HK-2 (cell line): ENCODE measurements around the gene OR52A1.
A peak's percentile ranks its signal among the peaks of the same experiment; 100 is the strongest.

ENCODE experiments used
- DNase-seq: peaks from one replicate; pipeline ENCODE4 v3.0.0-alpha.2; 2018; ENCODE audit not compliant: unreplicated experiment

OR52A1 gene

DNA sequence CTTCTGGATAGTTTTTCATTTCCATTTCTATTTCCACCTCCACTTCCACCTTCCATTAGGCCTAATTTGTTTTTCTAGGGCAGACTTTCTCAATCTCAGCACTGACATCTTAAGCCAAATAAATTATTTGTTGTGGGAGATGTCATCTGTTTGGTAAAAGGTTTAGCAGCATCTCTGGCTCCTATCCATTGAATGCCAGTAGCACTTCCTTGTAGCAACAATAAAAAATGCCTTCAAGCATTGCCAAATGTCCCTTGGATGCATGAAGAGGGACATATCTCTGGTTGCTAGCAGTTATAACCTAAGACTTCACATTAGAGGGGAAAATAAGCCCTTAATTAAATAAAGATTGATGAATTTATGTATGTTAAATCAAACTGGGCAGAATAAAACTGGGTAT is 18.3 kb downstream of the OR52A1 start:
- DNase-seq: no peak

DNA sequence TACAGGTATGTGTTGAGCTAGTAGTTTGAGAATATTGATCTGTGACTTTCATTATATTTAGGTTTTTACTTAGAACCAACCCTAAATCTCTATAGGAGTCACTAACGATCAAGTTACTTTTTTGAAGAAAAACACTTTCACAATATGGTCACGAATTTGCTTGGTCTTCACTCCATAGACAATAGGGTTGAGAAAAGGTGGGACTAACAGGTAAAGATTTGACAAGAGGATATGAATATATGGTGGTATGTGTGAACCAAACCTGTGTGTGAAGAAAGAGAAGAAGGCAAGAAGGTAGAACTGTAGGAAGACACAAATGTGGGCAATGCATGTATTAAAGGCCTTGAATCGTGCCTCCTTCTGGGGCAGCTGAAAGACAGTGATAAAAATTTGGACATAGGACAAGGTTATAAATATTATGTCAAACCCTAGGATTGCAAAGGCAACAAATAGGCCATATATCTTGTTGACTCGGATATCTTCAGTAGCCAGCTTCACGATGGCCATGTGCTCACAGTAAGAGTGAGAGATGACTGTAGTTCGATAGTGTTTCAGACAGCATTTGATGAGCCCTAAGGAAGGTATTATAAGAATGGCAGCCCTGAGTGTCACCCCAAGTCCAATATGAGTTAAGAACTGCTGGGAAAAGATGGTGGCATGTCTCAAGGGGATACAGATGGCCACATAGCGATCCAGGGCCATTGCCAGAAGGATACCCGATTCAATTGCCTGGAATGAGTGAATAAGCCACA is 22.8 kb downstream of the OR52A1 start:
- no peak for DNase-seq

DNA sequence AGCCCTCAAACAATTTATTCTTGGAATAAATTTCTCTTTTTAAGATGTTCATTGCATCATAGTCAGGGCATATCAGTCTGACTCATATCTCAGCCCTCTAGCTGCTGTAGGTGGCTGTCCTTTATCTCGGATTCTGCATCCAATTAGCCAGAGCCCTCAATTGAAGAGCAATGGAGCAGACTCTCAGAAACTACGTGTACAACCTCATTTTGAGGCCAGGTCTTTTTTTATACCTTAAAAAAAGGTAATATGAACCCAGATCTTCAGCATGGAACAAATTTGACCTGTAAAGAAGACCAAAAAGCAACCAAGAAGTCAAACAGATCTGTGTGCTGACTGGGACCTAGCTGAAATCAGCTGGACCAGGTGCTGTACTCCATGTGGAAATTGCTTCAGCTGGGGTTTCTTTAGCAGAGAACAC is 25.1 kb downstream of the OR52A1 start:
- DNase-seq: no peak

DNA sequence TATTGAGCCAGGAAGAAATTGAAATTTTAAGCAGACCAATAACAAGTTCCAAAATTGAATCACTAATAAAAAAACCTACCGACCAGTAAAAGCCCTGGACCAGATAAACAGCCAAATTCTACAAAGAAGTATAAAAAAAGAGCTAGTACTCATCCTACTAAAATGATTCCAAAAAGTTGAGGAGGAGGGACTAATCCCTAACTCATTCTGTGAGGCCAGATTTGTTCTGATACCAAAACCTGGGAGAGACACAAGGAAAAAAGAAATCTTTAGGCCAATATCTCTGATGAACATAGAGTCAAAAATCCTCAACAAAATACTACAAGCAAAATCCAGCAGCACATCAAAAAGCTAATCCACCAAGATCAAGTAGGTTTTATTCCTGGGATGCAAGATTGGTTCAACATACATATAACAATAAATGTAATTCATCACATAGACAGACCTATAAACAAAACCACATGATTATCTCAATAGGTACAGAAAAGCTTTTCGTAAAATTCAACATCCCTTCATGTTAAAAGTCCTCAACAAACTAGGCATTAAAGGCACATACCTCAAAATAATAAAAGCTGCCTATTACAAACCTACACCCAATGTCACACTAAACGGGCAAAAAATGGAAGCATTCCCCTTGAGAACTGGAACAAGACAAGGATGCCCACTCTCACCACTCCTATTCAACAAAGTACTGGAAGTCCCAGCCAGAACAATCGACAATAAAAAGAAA is 29.5 kb downstream of the OR52A1 start:
- DNase-seq: no peak

DNA sequence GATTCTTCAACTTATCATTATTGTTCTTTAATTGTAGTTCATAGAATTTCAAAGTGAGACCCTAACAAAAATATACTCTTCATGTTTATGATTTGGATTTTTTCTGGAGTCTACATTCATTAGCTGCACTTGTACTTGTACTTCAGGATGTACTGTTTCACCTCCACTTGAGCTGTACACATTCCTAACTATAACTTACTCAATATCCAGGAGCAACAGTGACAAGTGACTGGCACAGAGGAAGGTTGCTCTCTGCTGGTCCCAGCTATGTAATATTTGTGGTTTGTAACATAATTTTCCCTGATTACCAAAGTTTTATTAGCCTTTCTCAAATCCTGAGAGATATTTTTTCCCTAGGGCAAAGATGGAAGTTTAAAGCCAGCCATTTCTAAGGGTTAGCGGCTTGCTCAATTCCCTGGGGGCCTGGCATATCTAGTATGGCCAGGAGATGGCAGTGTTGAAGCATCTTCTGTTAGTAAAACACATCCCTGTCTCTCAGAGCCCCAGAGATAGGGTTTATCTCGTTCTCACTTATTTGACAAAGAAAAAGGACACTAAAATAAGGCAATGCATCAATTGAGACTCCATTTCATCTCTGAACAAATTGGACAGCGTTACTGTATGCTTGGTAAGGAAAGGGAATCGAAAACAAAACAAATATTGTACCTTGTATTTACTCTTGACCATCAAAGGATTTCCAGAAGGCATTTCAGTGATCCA is 30.6 kb downstream of the OR52A1 start:
- peak; percentile 32 for DNase-seq

DNA sequence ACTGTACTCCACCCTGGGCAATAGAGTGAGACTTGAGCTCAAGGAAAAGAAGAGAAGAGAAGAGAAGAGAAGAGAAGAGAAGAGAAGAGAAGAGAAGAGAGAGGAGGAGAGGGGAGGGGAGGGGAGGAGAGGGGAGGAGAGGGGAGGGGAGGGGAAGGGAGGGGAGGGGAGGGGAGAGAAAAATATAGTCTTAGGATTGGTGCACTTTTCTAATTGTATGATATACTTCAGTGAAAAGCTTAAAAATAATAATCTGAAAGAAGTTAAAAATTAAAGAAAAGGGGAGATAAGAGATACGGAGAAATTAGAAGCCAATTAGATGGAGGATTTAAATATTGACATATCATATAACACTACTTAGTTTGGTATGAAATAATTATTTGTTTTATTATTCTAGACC is 35.7 kb downstream of the OR52A1 start:
- no peak for DNase-seq

DNA sequence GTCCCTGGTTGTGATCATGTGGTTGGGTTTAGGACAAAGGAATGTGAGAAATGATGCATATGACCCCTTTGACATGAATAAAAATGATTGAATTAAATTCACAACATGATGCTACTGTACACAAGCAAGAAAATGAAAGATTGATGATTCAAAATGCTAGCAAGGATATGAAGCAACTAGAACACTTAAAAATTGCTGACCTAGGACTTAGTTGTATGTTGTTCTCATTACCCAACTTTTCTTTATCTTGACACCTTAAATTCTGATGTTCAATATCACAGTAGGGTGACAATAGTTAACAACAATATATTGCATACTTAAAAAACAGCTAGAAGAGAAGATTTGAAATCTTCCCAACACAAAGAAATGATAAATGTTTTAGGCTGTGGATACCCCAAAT is 37.0 kb downstream of the OR52A1 start:
- DNase-seq: no peak

DNA sequence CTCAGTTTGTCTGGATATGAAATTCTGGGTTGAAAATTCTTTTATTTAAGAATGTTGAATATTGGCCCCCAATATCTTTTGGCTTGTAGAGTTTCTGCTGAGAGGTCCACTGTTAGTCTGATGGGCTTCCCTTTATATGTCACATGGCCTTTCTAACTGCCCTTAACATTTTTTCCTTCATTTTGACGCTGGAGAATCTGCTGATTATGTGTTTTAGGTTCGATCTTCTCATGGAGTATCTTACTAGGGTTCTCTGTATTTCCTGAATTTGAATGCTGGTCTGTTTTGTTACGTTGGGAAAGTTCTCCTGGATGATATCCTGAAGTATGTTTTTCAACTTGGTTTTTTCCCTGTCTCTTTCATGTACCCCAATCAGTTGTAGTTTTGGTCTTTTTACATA is 39.2 kb downstream of the OR52A1 start:
- no peak for DNase-seq

DNA sequence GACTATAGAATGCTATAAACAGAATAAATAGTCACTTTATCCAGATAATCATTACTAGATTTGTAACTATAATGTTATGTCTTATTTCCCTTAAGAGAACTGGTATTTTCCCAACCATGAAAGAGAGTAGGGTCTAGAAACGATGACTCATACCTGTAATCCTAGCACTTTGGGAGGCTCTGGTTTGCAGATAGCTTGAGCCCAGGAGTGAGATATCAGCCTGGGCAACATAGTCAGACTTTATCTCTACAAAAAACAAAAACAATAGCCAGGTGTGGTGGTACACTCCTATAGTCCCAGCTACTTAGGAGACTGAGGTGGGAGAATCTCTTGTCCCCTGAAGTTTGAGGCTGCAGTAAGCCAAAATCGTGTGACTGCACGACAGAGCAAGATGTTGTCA is 47.3 kb downstream of the OR52A1 start:
- DNase-seq: no peak

DNA sequence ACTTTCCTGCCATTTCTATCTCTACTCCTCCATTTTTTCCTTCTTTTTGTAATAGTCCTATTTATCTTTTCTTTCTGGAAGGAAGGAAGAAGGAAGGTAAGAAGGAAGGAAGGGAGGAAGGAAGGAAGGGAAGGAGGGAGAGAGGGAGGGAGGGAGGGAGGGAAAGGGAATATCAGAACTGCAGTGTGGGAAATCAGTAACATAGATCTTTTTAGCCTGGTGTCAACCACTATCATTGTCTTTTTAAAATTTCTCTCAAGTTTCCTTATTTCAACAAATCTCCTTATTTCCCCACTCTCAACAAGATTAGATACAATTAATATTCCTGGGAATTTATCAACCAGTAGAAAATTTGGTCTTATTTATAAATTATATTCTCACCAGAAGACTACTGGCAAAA is 51.5 kb downstream of the OR52A1 start:
- DNase-seq: no peak

DNA sequence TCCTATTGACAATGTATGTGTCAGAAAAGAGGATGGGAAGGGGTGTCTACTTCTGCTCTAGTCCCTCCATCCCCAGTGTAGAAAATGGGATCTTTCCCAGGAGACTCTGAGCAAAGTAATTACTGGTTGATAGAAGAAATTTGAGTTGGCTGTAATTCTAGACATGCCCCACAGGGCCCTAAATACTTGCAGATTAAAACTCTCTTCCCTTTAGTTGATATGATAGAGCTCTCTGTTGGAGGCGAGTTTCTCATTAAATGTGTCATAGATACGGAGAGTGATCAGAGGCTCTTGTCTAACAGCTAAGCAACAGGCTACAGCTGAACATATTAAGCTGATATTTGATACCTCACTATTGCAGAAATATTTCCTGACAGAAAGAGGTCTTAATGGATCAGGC is 52.3 kb downstream of the OR52A1 start:
- no peak for DNase-seq

DNA sequence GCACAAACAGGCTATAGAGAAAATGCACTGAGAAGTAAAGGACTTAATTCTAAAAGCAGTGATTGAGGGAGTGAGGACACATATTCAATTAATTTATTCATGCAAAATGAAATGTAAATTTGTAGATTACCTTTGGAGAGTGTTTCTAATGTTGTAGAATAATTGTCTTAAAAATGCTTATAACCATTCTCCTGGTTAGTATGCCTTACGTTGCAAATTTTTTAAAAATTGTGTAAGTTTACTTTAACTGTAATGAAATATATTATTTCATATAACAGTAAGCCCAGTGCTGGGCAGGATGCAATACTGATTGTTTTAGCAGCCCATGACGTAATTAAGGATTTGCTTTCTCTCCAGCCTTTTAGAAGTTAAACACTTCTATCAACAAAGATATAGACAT is 58.5 kb downstream of the OR52A1 start:
- DNase-seq: no peak
